ENCODE data around the gene ITGA1. TPM values are rescaled to one million over a fixed set of nuclear protein-coding genes. Genes with fewer than 3 reads are reported as not detected.

The ITGA1 gene
- total RNA-seq, 1 donor from 2014 or later: 42.7 TPM

GRCh38 chr5:52987711-52988331 lies 200.1 kb downstream of the ITGA1 start:
- no peak for DNase-seq (ENCODE audit: extremely low spot score in 2 of 2)
- intact Hi-C loops (cut with DNase I): no loop called here
- peaks cover 15% of the 10 kb centered on the region for H3K4me1 ChIP-seq
- TF ChIP-seq POLR2A (IDR thresholded peaks at IDR 0.05): no peak
- TF ChIP-seq POLR2AphosphoS5 (IDR thresholded peaks at IDR 0.05; ENCODE audit: insufficient read depth in 1 of 2, low read depth in 1 of 2): no peak
- TF ChIP-seq, protein P1, sequence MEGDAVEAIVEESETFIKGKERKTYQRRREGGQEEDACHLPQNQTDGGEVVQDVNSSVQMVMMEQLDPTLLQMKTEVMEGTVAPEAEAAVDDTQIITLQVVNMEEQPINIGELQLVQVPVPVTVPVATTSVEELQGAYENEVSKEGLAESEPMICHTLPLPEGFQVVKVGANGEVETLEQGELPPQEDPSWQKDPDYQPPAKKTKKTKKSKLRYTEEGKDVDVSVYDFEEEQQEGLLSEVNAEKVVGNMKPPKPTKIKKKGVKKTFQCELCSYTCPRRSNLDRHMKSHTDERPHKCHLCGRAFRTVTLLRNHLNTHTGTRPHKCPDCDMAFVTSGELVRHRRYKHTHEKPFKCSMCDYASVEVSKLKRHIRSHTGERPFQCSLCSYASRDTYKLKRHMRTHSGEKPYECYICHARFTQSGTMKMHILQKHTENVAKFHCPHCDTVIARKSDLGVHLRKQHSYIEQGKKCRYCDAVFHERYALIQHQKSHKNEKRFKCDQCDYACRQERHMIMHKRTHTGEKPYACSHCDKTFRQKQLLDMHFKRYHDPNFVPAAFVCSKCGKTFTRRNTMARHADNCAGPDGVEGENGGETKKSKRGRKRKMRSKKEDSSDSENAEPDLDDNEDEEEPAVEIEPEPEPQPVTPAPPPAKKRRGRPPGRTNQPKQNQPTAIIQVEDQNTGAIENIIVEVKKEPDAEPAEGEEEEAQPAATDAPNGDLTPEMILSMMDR (IDR thresholded peaks at IDR 0.05): no peak
- H3K27me3 ChIP-seq: no peaks in the 10 kb centered on the region
- H3K4me3 ChIP-seq: no peak overlapping the region
- no peaks in the 10 kb centered on the region for H3K9me3 ChIP-seq
- no peaks in the 10 kb centered on the region for H3K36me3 ChIP-seq
- H3K27ac ChIP-seq: peak overlapping the region; percentile 67

DNA sequence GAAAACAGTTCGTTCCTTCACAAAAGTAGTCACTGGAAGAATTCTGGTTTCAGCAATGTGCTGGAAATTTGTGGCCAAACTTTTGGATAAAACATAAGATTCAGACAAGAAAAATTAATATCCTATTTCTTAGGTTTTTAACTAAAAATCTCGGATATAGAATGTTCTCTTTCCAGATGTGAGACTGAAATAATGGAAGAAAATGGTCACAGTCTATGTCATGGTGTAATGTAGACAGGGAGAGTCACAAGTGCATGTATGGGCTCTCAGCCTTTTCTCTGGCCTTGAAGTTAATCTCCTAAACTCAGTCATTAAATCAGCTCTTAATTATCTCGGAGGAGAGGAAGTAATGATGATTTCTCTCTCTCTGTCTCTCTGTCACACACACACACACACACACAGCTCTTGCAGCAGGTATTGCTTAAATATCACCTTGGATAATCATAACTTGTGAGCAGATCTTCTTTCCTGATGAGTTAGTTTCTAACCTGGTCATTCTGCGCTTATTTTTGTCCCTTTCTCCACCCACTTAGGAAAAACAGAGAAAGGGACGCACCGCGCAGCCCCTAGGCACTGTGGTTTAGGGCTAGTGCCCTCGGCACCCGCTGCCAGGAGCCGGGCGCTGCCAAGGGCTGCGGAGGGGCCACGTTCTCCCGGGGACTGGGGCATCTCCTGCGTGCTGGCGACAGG lies 200.8 kb downstream of the ITGA1 start:
- peak overlapping the region; percentile 67 for H3K27ac ChIP-seq
- no peaks in the 10 kb centered on the region for H3K36me3 ChIP-seq
- intact Hi-C loops (cut with DNase I): no loop called here
- TF ChIP-seq, protein P1 (IDR thresholded peaks at IDR 0.05): no peak
- TF ChIP-seq POLR2AphosphoS5 (IDR thresholded peaks at IDR 0.05; ENCODE audit: insufficient read depth in 1 of 2, low read depth in 1 of 2) (no peak), POLR2A (IDR thresholded peaks at IDR 0.05) (no peak)
- no peaks in the 10 kb centered on the region for H3K9me3 ChIP-seq
- no peak for DNase-seq (ENCODE audit: extremely low spot score in 2 of 2)
- H3K27me3 ChIP-seq: no peaks in the 10 kb centered on the region
- H3K4me1 ChIP-seq: peaks cover 15% of the 10 kb centered on the region
- H3K4me3 ChIP-seq: peak overlapping the region; percentile 67 to 72

- Histone ChIP-seq H3K27ac (peak within 1 kb of the TSS; percentile 67), H3K9me3 (no peaks in the 10 kb centered on the region), H3K4me3 (peak within 1 kb of the TSS; percentile 67 to 72), H3K36me3 (no peaks in the 10 kb centered on the region), H3K4me1 (peaks cover 15% of the 10 kb centered on the region), H3K27me3 (no peaks in the 10 kb centered on the region)
- DNase-seq (ENCODE audit: extremely low spot score in 2 of 2): no peak
- intact Hi-C loops (cut with DNase I): no loop called here
- TF ChIP-seq, protein P1 (IDR thresholded peaks at IDR 0.05): no peak
- no peak for TF ChIP-seq POLR2AphosphoS5 (IDR thresholded peaks at IDR 0.05; ENCODE audit: insufficient read depth in 1 of 2, low read depth in 1 of 2)
- TF ChIP-seq POLR2A (IDR thresholded peaks at IDR 0.05): no peak
Observed at GRCh38 chr5:52989025-52989780, 201.5 kb downstream of the ITGA1 start, which contains the start of gene ITGA2. Gene ITGA2 (plus strand): TSS chr5:52989352. CDS start chr5:52989469, 117 bp downstream.

DNA sequence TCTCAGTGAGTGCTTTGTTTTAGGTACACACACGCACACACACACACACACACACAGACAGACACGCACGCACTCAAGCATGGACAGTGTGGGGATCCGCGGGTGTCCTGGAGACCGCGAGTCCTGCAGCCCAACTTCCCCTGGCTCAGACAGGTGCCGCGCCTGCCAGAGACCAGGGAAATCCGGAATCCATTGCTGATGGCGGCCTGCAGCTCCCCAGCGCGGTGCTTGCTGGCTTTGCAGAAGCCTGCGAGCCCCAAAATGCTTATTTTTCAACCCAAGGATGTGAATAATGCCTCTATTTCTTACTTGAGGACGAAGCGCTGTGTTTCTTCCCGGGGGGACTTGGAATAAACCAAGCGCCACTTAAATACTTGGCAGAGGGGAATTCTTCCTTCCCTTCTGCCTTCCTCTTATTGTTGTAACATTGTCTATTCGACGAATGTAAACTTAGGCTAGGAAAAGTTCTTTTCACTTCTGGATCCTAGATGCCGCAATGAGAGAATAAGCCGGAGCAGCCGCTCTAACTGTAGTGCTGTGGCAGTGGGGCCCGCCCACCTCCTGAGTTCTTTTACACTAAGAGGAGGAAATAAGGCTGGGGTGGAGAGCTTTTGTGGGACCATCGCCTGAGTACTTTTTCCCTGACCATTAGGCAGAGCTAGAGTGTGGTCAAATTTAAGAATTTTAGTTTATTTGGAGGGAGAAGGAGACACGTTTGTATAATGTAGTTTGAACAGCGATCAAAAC lies 202.2 kb downstream of the ITGA1 start:
- H3K27ac ChIP-seq: peak overlapping the region; percentile 67
- DNase-seq (ENCODE audit: extremely low spot score in 2 of 2): no peak
- TF ChIP-seq POLR2A (IDR thresholded peaks at IDR 0.05): no peak
- no peak for TF ChIP-seq POLR2AphosphoS5 (IDR thresholded peaks at IDR 0.05; ENCODE audit: insufficient read depth in 1 of 2, low read depth in 1 of 2)
- TF ChIP-seq, protein P1 (IDR thresholded peaks at IDR 0.05): no peak
- H3K4me1 ChIP-seq: peaks cover 15% of the 10 kb centered on the region
- no peaks in the 10 kb centered on the region for H3K27me3 ChIP-seq
- peak overlapping the region; percentile 67 to 72 for H3K4me3 ChIP-seq
- no peaks in the 10 kb centered on the region for H3K36me3 ChIP-seq
- intact Hi-C loops (cut with DNase I): no loop called here
- no peaks in the 10 kb centered on the region for H3K9me3 ChIP-seq

Measured in vagina (tissue), 2 donors.